D721Med (cell line): ENCODE data around the gene TFEB.

ENCODE experiments used
- DNase-seq: peaks from one replicate; pipeline ENCODE4 v3.0.0; 2011; ENCODE audit warnings: low spot score; ENCODE audit not compliant: insufficient read length
- FAIRE-seq: peaks from 2 replicates; lab custom pipeline; 2011; peaks lifted over from hg19 to GRCh38; lab: Jason Lieb, UNC
- TF ChIP-seq, protein P1 (sequence below): IDR thresholded peaks from 2 replicates; pipeline ENCODE4 v1.5.1; 2012; ENCODE audit warnings: mild to moderate bottlenecking, control low read depth; ENCODE audit not compliant: insufficient read depth; ENCODE audit errors: missing control alignments

Gene TFEB

DNA sequence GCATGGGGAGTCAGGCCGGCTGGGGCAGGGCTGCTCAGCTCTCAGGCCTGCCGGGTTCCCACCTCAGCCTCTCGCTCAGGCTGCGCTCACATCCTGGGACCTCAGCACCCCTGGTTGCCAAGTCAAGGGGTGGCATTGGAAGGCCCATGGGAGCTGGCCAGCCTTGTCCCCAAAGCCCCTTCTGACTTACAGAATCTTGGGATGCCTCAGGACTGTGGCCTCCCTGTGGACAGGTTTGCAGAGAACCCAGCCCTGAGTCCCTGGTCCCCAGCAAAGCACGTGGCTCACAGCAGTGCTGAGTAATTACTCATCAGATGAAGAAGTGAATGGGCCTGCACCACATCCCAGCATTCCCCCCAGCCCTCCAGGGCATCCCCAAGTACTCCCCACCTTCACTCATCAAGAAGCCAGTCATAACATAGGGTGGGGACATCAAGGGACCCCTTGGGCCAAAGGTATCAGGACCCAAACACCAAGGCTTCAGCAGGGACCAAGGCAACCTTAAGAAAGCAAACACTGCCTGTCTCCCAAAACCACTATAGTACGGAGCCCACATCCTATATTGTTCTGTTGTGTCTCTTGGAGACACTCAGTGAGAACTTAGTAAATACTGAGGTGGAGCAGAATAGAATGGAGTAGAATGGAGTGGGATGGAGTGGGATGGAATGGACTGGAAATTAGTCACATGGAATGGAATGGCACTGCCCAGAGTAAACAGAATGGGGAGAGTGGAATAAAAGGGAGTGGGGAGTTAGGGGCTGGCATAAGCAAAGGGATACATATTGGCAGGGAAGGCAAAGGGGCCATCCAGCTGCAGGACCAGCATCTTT, 8.2 kb upstream of the TFEB start:
- DNase-seq = no peak
- FAIRE-seq = no peak
- TF ChIP-seq, protein P1, sequence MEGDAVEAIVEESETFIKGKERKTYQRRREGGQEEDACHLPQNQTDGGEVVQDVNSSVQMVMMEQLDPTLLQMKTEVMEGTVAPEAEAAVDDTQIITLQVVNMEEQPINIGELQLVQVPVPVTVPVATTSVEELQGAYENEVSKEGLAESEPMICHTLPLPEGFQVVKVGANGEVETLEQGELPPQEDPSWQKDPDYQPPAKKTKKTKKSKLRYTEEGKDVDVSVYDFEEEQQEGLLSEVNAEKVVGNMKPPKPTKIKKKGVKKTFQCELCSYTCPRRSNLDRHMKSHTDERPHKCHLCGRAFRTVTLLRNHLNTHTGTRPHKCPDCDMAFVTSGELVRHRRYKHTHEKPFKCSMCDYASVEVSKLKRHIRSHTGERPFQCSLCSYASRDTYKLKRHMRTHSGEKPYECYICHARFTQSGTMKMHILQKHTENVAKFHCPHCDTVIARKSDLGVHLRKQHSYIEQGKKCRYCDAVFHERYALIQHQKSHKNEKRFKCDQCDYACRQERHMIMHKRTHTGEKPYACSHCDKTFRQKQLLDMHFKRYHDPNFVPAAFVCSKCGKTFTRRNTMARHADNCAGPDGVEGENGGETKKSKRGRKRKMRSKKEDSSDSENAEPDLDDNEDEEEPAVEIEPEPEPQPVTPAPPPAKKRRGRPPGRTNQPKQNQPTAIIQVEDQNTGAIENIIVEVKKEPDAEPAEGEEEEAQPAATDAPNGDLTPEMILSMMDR = no peak

DNA sequence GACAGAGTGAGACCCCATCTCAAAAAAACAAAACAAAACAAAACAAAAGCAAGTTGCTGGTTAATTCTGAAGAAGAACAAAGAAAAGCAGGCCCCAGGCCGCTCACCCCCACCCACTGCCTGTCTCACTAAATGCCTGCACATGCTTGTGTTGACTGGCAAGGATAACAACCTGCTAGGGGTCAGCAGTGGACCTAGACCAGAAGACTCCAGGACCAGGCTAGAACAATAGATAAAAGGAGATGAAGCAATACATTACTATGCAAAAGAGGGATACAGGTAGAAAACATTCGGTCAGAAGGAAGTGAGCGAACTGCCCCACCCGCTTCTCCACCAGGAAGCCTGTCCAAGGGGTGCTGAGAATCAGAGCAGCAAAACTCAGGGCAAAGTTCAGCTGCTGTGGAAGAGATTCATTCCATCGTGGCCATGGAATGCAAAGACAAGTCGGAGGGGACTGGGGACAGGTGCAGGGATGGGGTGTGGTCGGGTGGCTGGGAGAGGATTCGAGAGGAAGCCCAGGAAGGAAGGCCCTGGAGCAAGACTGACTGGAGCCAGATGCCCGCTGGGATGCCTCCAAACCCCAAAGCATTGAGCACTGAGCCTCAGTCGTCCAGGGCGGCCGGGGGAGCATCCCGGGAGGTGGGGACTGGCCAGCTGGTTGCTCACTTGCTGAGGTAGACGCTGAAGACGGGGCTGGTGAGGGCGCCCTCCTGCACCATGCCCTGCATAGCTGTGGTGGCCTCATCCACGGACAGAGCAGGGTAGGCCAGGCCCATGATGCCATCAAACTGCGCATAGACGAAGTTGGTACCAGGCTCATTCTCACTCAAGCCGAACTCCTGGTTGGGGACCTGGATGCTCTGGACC, 6.5 kb upstream of the TFEB start:
- TF ChIP-seq, protein P1 = no peak
- no peak for FAIRE-seq

DNA sequence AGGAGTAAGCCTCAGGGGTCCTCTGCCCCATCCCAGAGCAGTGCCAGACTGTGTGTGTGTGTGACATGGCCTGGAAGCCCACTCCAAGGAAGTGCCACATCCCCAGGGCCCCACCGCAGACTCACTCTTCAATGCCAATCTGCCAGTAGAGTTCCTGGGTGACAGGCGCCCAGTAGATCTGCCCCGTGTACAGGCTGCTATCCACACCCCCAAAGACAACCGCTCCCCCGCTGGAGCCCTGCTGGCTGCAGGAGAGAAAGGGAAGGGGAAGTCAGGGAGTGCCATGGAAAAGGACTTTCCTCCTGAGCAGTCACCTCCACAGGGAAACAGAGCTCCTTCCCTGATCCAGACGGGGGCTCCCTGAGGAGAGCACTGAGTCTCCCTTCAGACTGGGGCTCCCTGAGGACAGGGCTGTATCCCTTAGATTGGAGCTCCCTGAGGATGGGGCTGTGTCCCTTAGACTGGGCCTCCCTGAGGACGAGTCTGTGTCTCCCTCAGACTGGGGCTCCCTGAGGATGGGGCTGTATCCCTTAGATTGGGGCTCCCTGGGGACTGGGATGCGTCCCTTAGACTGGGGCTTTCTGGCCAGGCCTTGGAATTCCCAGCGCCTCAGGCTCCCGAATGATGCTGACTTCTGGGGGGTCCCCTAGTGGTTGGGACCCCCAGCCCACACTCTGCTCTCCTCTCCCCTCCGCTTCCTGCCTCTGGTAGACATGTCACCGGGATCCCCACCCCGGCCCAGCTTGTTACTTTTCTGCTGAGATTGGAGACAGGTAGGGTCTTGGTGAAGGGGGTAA, 5.2 kb upstream of the TFEB start:
- TF ChIP-seq, protein P1 = no peak
- no peak for FAIRE-seq

More for the DNA sequence above, 6.5 kb upstream of the TFEB start:
- DNase-seq = no peak

DNA sequence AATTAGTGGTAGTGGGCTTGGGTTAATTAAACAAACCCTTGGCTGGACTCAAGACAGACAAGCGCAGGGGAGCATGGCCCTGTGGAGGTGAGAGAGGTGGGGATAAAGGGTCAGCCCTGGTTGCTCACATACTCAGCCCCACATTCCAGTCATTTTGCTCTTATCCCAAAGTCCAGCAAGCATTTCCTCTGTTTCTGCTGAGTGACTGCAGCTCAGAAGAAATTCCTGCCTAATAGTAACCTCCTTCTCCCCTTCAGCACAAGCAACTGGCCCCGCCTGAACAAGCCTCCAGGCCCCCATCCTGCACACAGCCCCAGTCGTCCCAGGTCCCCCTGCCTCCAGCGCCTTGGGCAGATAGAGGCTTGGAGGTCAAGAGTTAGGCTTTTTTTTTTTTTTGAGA, 3.6 kb upstream of the TFEB start:
- TF ChIP-seq, protein P1 = no peak
- DNase-seq (no peak), FAIRE-seq (no peak)

More for the DNA sequence above, 5.2 kb upstream of the TFEB start:
- DNase-seq = no peak

DNA sequence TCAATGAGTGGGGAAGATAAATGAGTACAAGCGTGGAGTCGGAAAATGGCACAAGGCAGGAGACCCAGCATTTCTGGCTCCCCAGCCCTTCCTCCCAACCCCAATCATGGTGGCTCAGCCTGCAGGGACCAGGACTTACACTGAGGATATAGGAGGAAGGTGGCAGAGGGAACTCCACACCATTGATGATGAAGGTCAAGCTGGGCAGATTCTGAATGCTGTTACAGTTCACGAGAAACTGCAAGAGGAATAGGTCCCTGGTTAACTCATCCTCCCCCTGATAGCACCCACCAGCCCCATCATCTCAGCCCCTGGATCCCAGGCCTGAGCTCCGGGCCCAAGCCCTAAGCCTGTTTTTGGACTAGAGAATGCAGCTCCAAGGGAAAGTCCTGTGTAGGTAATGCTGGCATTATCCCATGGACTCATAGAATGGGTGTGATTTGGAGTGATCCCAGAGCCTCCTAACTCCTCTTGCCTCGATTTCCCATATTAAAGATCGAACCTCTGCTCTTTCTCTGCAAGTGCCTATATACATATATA, 2.3 kb upstream of the TFEB start:
- FAIRE-seq (no peak), DNase-seq (no peak)
- TF ChIP-seq, protein P1 = no peak

DNA sequence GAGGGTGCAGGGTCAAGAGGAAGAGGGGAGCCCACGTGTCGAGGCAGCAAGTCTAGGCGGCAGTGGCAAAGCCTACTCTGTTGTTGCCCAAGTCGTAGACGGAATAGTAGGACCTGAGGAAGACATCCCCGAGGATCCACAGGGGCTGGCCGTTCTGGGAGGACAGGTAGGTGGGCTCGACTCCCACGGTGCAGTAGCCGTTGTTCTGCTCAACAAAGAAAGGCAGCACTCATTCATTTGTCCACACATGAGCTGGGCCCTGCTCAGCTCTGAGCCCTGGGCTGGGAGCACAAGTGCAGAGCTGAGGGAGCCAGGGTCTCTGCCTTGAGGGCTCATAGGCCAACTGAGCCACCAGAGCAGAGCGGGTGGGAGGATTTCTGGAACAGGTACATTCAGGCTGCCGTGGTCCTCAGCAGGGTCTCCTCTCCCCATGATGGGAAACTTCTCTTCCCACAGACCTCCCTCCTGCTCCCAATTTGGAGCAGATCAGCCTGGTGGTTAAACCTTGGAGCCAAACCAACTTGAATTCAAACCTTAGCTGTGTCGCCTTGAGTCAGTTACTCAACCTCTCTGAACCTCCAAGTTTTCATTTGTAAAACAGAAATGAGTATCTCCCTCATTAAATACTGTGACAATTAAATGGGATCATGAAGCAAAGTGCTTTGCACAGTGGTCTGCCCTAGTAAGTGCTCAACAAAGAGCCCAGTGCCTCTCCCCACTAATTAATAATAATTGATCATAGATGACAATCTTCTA, 1.6 kb upstream of the TFEB start:
- TF ChIP-seq, protein P1 = no peak
- DNase-seq (no peak), FAIRE-seq (no peak)
